ENCODE results near the gene OR4D10.

- TF ChIP-seq CTCF (IDR thresholded peaks at IDR 0.05) (no peak), POLR2A (IDR thresholded peaks at IDR 0.05) (no peak)
Measured at GRCh38 chr11:59503276-59503675, 30.2 kb downstream of the OR4D10 start, which contains the start of gene OR4D11.

All from vagina (tissue), 2 donors.